Epidermal melanocyte (primary cell): Measurements from ENCODE around the gene CAMTA1.
A peak's percentile ranks its signal among the peaks of the same experiment; 100 is the strongest.
"Not testable (repeated sequence)": the region's sequence is repeated elsewhere in the genome, so short reads cannot be mapped to it uniquely, and the experiment has no call there.

Experiments used
- DNase-seq: peaks from one replicate; pipeline ENCODE4 v3.0.0; 2011; ENCODE audit warnings: low spot score; ENCODE audit not compliant: insufficient read length

The CAMTA1 gene

DNA sequence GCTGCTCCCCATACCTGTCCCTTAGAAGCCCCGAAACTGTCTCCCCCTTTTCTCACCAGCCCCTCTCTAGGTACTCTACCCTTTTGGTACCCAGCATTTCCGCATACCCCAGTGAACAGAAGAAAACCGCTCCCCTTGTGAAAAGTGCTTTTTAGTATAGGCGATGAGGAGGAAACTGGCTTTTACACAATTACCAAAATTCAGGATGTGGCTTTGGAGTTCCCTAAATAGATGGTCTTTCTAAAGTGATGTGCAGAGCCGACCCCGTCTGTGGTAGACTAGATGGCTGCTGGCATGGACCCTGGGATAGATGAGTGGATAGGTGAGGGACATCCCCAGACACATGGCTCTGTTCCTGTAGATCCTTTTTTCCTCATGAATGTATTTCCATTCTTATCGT, 996.2 kb downstream of the CAMTA1 start:
- DNase-seq = no peak

DNA sequence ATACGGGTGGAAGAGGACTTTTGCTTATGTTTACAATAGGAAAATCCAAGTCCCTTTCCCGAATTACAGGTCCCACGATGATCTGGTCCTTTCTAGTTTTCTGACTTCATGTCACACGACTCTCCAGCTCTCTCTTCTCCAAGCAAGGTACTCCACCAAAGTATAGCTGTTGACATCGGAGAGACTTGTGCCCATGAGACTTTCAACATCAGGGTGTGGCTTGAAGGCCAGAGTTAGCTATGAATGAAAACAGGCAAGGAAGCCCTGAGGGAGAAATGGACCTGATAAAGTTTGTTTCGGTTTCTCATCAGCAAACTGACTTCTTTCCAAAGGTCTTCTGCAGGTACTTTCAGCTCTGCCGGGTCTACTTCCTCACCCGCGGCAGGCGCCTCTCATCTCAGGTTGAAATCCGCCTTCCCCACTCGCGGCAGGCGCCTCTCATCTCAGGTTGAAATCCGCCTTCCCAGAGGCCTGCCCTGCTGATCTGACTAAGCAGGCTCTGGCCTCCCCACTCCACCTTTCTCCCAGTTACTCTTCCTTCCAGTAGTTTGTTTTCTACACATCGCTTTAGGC, 996.8 kb downstream of the CAMTA1 start:
- no peak for DNase-seq

DNA sequence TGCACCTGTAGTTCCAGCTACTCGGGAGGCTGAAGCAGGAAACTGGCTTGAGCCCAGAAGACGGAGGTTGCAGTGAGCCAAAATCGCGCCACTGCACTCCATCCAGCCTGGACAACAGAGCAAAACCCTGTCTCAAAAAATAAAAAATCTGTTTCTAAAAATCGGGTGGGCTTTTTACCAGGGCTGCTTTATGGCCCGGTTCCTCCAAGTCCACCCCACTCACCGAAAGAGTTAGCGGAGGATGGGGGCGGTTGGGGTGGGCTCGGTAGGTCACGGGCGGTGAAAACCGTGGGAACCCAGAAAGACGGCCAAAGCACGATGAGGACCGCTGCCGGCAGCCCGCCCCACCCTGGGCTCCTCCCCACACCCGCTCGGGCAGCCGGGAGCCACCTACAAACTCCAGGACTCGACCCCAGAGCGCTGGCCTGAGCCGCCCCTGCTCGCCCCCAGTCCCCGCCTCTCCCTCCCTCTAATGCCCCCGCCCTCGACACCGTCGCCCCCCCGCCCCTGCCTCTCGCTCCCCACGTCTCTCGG, 998.0 kb downstream of the CAMTA1 start:
- DNase-seq = peak; percentile 66

DNA sequence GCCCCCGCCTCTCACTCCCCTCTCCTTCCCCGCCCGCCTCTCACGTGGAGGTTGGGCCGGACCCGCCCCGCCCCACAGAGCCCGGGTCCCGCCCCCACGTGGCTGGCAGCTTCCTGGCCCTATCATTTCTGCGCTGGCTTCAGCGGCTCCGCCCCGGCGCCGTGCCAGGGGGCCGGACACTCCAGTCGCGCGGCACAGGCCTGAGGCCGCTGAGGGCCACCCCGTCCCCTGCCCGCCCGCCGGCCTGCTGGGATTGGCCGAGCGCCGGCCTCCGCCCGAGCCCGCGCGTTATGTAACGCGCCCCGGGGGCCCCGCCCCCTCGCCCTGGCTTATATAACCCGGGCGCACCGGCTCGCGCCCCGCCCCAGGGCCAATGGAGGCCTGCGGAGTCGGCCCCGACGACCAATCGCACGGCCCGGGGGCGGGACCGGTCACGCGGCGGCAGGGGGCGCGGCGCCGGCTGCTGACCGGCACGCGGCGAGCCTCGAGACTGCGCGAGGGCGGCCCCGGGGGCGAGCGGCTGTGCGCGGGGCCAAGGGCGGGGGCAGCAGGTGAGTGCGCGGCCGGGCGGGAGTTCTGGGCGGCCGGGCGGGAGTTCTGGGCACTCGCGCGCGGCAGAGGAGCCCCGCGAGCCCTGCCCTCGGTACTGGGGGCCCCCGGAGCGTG, 998.7 kb downstream of the CAMTA1 start, which contains the start of gene PER3:
PER3 (plus strand) TSS at position 466 of the 666 bp plus-strand sequence. CDS start 587 bp downstream, outside the sequence.
- peak; percentile 89 for DNase-seq

DNA sequence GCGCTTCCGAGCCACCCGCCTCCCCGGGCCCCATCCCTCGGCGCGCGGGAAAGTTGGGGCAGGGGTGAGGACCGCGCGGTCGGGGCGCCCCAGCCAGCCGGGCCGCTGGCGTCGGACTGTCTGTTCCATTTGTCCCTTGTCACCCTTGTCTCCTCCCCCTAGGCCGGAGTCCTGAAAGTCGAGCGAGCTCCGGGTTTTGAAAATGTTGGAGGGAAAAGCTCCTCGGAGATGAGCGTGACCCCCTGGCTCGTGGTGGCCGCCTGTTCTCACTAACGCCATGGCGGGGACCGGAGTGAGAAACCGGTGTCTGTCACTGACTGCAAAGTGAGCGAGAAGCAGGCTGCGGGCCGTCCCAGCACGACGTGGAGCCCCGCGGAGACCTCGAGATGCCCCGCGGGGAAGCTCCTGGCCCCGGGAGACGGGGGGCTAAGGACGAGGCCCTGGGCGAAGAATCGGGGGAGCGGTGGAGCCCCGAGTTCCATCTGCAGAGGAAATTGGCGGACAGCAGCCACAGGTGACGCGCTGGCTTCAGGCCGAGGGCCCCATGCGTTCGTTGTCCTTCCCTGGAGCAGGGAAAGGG, 999.3 kb downstream of the CAMTA1 start:
- DNase-seq = no peak

DNA sequence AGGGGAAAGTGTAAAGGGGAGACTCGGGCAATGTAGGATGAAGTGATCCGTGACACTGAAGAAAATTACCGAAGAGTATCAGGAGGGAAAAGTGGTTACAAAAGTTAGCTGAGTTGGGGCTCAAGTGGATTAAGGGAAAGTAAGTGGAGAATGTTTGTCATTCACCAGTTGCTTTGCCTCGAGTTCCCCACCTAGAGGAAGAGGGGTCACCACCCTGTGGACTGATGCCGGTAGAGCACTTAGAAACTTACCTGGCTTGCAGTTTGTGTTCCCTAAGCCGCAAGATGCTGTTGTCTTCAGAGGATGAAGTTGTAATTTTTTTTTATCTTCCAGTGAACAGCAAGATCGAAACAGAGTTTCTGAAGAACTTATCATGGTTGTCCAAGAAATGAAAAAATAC, 999.9 kb downstream of the CAMTA1 start:
- no peak for DNase-seq

DNA sequence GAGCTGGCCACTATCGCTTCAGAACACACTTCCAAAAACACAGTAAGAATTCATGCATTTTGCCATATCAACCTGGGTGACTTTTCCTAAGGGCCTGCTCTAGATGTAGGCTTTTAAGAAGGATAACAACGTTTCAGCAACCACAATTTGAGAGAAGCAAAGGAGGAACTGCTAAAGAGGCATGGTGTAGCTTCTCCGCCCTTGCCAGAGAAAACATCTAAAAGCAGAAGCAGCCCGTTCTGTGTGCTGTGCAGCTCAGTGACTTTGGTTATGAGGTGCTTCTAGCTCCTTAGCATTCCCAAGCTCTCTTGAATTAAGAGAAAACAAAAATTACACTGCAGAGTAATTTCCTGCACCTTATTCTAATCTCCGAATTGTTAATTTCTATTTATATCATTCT, 1001.5 kb downstream of the CAMTA1 start:
- no peak for DNase-seq

DNA sequence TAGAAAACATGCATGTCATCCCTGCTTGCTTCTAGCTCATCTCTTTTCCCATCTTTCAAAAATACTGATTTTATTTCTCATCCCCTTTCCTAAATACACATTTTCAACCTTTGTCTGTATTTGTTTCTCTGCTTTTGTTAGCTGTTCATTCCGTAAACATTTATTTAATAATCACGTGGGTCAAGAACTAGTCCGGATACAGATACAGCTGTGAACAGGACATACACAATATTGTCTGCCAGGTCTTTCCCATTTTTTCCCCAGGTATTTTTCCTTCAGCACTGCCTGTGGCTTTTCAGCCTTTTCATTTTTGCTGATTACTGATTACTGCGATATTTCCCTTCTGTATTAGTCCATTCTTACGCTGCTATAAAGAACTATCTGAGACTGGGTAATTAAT, 1004.6 kb downstream of the CAMTA1 start:
- DNase-seq = no peak

DNA sequence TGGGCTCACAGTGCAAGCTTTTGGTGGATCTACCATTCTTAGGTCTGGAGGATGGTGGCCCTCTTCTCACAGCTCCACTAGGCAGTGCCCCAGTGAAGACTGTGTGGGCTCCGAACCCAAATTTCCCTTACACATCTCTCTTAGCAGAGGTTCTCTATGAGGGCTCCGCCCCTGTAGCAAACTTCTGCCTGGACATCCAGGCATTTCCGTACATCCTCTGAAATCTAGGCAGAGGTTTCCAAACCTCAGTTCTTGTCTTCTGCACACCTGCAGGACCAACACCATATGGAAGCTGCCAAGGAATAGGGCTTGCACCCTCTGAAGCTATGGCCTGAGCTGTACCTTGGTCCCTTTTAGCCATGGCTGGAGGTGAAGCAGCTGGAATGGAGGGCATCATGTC, 1005.8 kb downstream of the CAMTA1 start:
- not testable (repeated sequence) for DNase-seq

DNA sequence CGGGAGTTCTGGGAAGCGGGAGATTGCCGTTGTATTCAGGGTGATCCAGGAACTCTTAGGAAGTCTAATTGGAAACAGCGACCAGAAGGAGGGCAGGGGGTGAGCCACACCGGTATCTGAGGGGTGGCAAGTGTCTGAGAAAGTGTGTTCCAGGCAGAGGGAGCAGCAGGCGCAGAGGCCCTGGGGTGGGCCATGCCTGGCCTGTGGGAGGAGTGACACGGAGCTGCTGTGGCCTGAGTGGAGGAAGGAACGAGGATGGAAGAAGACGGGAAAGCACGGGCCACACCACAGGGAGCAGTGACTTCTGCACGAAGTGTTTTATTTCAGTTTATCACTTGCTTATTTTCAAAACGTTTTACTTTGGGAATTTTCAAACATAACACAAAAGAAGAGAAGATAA, 1010.2 kb downstream of the CAMTA1 start:
- DNase-seq = no peak

DNA sequence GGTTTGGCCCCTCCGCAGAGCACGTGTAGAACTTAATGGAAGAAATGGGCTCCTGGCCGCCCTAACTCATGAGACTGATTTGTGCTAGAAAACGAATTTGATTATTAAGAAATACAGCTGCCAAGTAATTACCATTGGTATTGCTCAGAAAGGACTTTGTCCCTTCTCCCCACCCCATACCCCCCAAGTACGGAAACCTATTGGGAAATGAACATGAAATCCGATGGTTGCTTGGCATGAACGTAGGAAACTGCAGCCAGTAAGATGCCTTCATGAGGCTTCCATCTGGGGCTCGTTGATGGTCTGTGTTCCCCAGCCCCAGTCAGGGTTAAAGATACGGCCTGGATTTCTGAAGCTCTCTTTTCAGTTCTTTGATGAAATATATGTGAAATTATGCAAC, 1020.2 kb downstream of the CAMTA1 start:
- DNase-seq = no peak

DNA sequence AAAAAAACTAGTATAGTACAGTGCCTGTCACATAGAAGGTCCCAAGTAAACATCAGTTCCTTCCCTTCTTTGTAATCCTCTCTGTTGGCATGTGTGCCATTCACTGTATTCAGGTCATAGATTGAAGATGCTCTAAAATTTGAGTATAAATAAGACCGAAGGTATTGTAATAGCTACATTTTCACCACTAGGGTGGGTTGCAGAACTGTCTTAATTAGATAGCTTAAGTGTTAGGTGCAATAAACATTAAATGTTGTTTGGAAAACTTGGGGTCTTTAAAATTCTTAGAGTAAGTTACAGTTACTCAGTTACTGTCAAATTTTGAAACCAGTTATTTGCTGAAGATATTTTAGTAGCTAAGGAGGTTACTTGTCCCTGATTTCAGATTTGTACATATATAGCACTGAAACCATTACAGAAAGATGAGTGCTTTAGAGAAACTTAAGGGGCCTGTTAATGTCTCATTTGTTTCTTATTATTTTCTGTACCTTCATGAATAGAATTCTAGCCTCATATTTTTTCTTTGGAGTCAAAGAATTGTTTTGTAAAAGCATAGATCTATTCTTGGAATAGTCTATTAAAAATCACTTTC, 1023.1 kb downstream of the CAMTA1 start:
- no peak for DNase-seq

DNA sequence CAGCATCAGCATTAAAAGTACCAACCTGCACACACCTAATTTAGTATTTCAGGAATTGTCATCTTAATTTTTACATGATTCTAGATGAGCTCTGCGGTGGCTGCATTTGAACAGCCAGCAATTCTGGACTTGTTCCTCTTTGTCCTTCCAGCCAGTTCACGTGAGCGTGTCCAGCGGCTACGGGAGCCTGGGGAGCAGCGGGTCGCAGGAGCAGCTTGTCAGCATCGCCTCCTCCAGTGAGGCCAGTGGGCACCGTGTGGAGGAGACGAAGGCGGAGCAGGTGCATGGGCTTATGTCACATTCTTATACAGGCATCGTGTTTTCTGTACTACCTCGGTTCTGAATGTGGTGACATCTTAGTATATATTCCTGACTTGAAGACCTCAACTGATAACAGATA, 1024.5 kb downstream of the CAMTA1 start:
- no peak for DNase-seq

DNA sequence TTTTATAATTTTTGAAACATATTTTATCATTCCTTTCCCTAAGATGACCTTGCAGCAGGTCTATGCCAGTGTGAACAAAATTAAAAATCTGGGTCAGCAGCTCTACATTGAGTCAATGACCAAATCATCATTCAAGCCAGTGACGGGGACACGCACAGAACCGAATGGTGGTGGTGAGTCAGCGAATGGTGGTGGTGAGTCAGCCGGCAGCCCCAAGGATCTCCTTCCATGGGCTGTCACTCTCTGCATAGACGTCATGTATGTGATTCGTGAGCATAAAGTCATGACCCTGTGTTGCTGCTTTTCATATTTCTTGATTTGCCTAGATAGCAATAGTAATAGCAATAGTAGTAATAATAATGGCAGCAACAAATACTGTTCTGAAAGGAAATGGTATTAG, 1025.1 kb downstream of the CAMTA1 start:
- DNase-seq = no peak

DNA sequence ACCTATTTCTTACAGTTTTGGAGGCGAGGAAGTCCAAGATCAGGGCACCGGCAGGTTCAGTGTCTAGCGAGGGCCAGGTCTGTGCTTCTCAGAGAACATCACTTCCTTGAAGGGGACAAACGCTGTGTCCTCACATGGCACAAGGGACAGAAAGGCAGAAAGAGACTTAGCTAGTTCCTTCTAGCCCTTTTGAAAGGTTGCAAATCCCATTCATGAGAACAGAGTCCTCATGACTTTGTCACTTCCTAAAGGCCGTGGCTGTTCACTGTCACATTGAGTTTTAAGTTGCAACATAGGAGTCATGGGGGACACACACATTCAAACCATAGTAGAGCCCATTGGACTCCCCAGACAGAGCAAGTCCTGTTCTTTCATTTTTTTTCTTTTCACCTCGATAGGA, 1026.2 kb downstream of the CAMTA1 start:
- DNase-seq = no peak

DNA sequence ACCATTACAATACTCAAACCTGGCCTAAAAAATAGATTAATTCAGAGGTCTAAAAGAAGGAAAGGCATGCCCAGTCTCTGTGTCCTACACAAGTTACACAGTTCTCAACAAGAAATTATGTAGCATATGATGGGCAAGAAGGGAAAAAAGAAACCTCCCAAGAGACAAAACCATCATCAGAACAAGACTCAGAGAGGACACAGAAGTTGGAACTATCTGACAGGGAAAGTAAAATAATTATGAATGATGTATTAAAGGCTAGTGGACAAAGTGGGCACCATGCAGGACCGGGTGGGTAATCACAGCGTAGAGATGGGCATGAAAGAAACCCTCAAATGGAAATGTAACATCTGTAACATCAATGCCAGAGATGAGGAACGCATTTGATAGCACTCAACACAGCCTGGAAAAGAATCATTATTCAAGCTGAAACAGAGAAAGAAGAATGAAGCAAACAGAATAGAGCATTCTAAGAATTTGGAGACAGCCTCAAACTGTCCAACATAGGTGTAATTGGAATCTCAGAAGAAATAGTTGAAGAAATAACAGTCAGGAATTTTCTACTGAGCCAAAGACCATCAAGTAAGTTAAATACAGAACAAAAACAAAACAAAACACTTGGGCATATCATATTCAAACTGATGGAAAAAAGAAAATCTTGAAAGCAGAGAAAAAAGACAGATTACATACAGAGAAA, 1028.6 kb downstream of the CAMTA1 start:
- DNase-seq = no peak
